Inflammatory macrophage (primary cell): ENCODE results near the gene ORAI1.
"Not testable (repeated sequence)": the region's sequence is repeated elsewhere in the genome, so short reads cannot be mapped to it uniquely, and the experiment has no call there.

Experiments used
- DNase-seq, 2 donors: peaks; one replicate each; pipeline ENCODE4 v3.0.0-alpha.2; 2020 to 2022

ORAI1 gene

GRCh38 chr12:121649819-121650353, 23.6 kb downstream of the ORAI1 start:
- DNase-seq, result peak; percentile 66 to 76

- no peak for DNase-seq
Observed at GRCh38 chr12:121651320-121651719, 25.0 kb downstream of the ORAI1 start.

GRCh38 chr12:121652767-121653497, 26.6 kb downstream of the ORAI1 start:
- DNase-seq, result no peak

GRCh38 chr12:121653999-121654398, 27.7 kb downstream of the ORAI1 start:
- DNase-seq, result no peak

GRCh38 chr12:121656122-121656521, 29.8 kb downstream of the ORAI1 start:
- no peak for DNase-seq

- no peak for DNase-seq
Observed at GRCh38 chr12:121657305-121658008, 31.1 kb downstream of the ORAI1 start.

GRCh38 chr12:121661353-121662105, 35.2 kb downstream of the ORAI1 start:
- DNase-seq, result not testable (repeated sequence)

GRCh38 chr12:121663610-121663929, 37.2 kb downstream of the ORAI1 start:
- no peak for DNase-seq

- not testable (repeated sequence) for DNase-seq
Observed at GRCh38 chr12:121666829-121667228, 40.5 kb downstream of the ORAI1 start.

GRCh38 chr12:121668750-121669520, 42.6 kb downstream of the ORAI1 start:
- no peak for DNase-seq

- no peak for DNase-seq
Observed at GRCh38 chr12:121669521-121669900, 43.2 kb downstream of the ORAI1 start, which contains the start of gene MORN3. Gene MORN3 (minus strand): TSS chr12:121669654. CDS start chr12:121669483, 171 bp downstream.

GRCh38 chr12:121673013-121673511, 46.7 kb downstream of the ORAI1 start:
- no peak for DNase-seq

GRCh38 chr12:121676190-121676589, 49.9 kb downstream of the ORAI1 start:
- DNase-seq, result no peak

GRCh38 chr12:121678305-121678704, 52.0 kb downstream of the ORAI1 start:
- DNase-seq, result no peak

- DNase-seq, result no peak
Observed at GRCh38 chr12:121678716-121679300, 52.5 kb downstream of the ORAI1 start.

- not testable (repeated sequence) for DNase-seq
Observed at GRCh38 chr12:121679661-121680197, 53.4 kb downstream of the ORAI1 start.

GRCh38 chr12:121688966-121689365, 62.6 kb downstream of the ORAI1 start:
- no peak for DNase-seq

GRCh38 chr12:121689430-121689829, 63.1 kb downstream of the ORAI1 start:
- DNase-seq, result no peak
